Mucosa of stomach (tissue), 1 donor: ENCODE results near the gene GK.
"Not testable (repeated sequence)": the region's sequence is repeated elsewhere in the genome, so short reads cannot be mapped to it uniquely, and the experiment has no call there.

Source experiments
- H3K27me3 ChIP-seq: one replicate; pipeline ENCODE4 v1.7.0; 2013; ENCODE audit warnings: mild to moderate bottlenecking, low read length; ENCODE audit not compliant: control insufficient read depth, insufficient read depth
- H3K36me3 ChIP-seq: one replicate; pipeline ENCODE4 v1.7.0; 2013; ENCODE audit warnings: low read length; ENCODE audit not compliant: control insufficient read depth, insufficient read depth
- H3K4me1 ChIP-seq: one replicate; pipeline ENCODE4 v1.7.0; 2013; ENCODE audit warnings: mild to moderate bottlenecking, low read length; ENCODE audit not compliant: control insufficient read depth, insufficient read depth
- H3K4me3 ChIP-seq: one replicate; pipeline ENCODE4 v1.7.0; 2013; ENCODE audit warnings: low read length
- H3K9ac ChIP-seq: one replicate; pipeline ENCODE4 v1.7.0; 2013; ENCODE audit warnings: mild to moderate bottlenecking, low read length, moderate library complexity
- H3K9me3 ChIP-seq: one replicate; pipeline ENCODE4 v1.7.0; 2013; ENCODE audit warnings: mild to moderate bottlenecking, low read length, moderate library complexity; ENCODE audit not compliant: control insufficient read depth
- donor health status: Pancreatic carcinoma.

The GK gene

GRCh38 chrX:30657196-30658161, 4.3 kb downstream of the GK start:
- H3K4me3 ChIP-seq: no peak overlapping the region
- H3K36me3 ChIP-seq: no peaks in the 10 kb centered on the region
- H3K9ac ChIP-seq: no peak overlapping the region
- H3K27me3 ChIP-seq: no peaks in the 10 kb centered on the region
- no peaks in the 10 kb centered on the region for H3K4me1 ChIP-seq
- no peaks in the 10 kb centered on the region for H3K9me3 ChIP-seq

GRCh38 chrX:30659421-30659820, 6.2 kb downstream of the GK start:
- Histone ChIP-seq H3K4me1 (no peaks in the 10 kb centered on the region), H3K27me3 (no peaks in the 10 kb centered on the region), H3K9me3 (no peaks in the 10 kb centered on the region), H3K36me3 (no peaks in the 10 kb centered on the region), H3K4me3 (no peak overlapping the region), H3K9ac (no peak overlapping the region)

- Histone ChIP-seq H3K4me1 (no peaks in the 10 kb centered on the region), H3K9ac (no peak overlapping the region), H3K36me3 (no peaks in the 10 kb centered on the region), H3K9me3 (no peaks in the 10 kb centered on the region), H3K4me3 (no peak overlapping the region), H3K27me3 (no peaks in the 10 kb centered on the region)
Measured at GRCh38 chrX:30661228-30661627, 8.0 kb downstream of the GK start.

- H3K27me3 ChIP-seq: no peaks in the 10 kb centered on the region
- no peaks in the 10 kb centered on the region for H3K36me3 ChIP-seq
- no peak overlapping the region for H3K9ac ChIP-seq
- H3K4me1 ChIP-seq: no peaks in the 10 kb centered on the region
- H3K4me3 ChIP-seq: no peak overlapping the region
- H3K9me3 ChIP-seq: no peaks in the 10 kb centered on the region
Measured at GRCh38 chrX:30663322-30663721, 10.1 kb downstream of the GK start.

GRCh38 chrX:30665471-30665870, 12.2 kb downstream of the GK start:
- no peaks in the 10 kb centered on the region for H3K36me3 ChIP-seq
- no peak overlapping the region for H3K9ac ChIP-seq
- H3K27me3 ChIP-seq: no peaks in the 10 kb centered on the region
- H3K4me1 ChIP-seq: no peaks in the 10 kb centered on the region
- no peaks in the 10 kb centered on the region for H3K9me3 ChIP-seq
- H3K4me3 ChIP-seq: no peak overlapping the region

- Histone ChIP-seq H3K36me3 (no peaks in the 10 kb centered on the region), H3K4me1 (no peaks in the 10 kb centered on the region), H3K9ac (no peak overlapping the region), H3K4me3 (no peak overlapping the region), H3K27me3 (no peaks in the 10 kb centered on the region), H3K9me3 (no peaks in the 10 kb centered on the region)
Measured at GRCh38 chrX:30666094-30666493, 12.9 kb downstream of the GK start.

- no peaks in the 10 kb centered on the region for H3K4me1 ChIP-seq
- no peak overlapping the region for H3K4me3 ChIP-seq
- H3K27me3 ChIP-seq: no peaks in the 10 kb centered on the region
- no peaks in the 10 kb centered on the region for H3K9me3 ChIP-seq
- no peaks in the 10 kb centered on the region for H3K36me3 ChIP-seq
- no peak overlapping the region for H3K9ac ChIP-seq
Measured at GRCh38 chrX:30668581-30668980, 15.4 kb downstream of the GK start.

GRCh38 chrX:30671189-30671588, 18.0 kb downstream of the GK start:
- H3K36me3 ChIP-seq, H3K27me3 ChIP-seq, H3K4me3 ChIP-seq, H3K9ac ChIP-seq, H3K4me1 ChIP-seq, H3K9me3 ChIP-seq: not testable (repeated sequence)

- Histone ChIP-seq H3K27me3 (no peaks in the 10 kb centered on the region), H3K4me3 (no peak overlapping the region), H3K36me3 (no peaks in the 10 kb centered on the region), H3K9me3 (no peaks in the 10 kb centered on the region), H3K4me1 (no peaks in the 10 kb centered on the region), H3K9ac (no peak overlapping the region)
Measured at GRCh38 chrX:30673127-30673796, 20.0 kb downstream of the GK start.

- Histone ChIP-seq H3K36me3 (no peaks in the 10 kb centered on the region), H3K9me3 (no peaks in the 10 kb centered on the region), H3K4me1 (no peaks in the 10 kb centered on the region), H3K27me3 (no peaks in the 10 kb centered on the region), H3K9ac (no peak overlapping the region), H3K4me3 (no peak overlapping the region)
Measured at GRCh38 chrX:30673884-30674598, 20.8 kb downstream of the GK start.

GRCh38 chrX:30674799-30675198, 21.6 kb downstream of the GK start:
- H3K4me1 ChIP-seq: no peaks in the 10 kb centered on the region
- H3K4me3 ChIP-seq: no peak overlapping the region
- H3K27me3 ChIP-seq: no peaks in the 10 kb centered on the region
- no peak overlapping the region for H3K9ac ChIP-seq
- H3K36me3 ChIP-seq: no peaks in the 10 kb centered on the region
- no peaks in the 10 kb centered on the region for H3K9me3 ChIP-seq

GRCh38 chrX:30679369-30679768, 26.1 kb downstream of the GK start:
- no peak overlapping the region for H3K4me3 ChIP-seq
- no peaks in the 10 kb centered on the region for H3K27me3 ChIP-seq
- no peaks in the 10 kb centered on the region for H3K9me3 ChIP-seq
- peaks cover 4% of the 10 kb centered on the region for H3K4me1 ChIP-seq
- no peaks in the 10 kb centered on the region for H3K36me3 ChIP-seq
- H3K9ac ChIP-seq: no peak overlapping the region
